Gastroesophageal sphincter (tissue), 3 donors: ENCODE data around the gene MRPL27.

Source experiments
- CTCF ChIP-seq, 4 experiments: fragments of 200-600 bp in 2 of 4; fragments of 450-650 bp in 2 of 4; sonication (generic) in 1 of 4; IDR thresholded peaks; one replicate each; pipeline ENCODE4 v1.5.1; 2017 to 2019; ENCODE audit warnings: antibody characterized with exemption in 4 of 4, mild to moderate bottlenecking in 2 of 4, moderate library complexity in 2 of 4
- POLR2A ChIP-seq, 2 donors: fragments of 450-650 bp; IDR thresholded peaks; one replicate each; pipeline ENCODE4 v1.6.1; 2017; ENCODE audit warnings: antibody characterized with exemption in 2 of 2, mild to moderate bottlenecking in 2 of 2, moderate library complexity in 1 of 2

DNA sequence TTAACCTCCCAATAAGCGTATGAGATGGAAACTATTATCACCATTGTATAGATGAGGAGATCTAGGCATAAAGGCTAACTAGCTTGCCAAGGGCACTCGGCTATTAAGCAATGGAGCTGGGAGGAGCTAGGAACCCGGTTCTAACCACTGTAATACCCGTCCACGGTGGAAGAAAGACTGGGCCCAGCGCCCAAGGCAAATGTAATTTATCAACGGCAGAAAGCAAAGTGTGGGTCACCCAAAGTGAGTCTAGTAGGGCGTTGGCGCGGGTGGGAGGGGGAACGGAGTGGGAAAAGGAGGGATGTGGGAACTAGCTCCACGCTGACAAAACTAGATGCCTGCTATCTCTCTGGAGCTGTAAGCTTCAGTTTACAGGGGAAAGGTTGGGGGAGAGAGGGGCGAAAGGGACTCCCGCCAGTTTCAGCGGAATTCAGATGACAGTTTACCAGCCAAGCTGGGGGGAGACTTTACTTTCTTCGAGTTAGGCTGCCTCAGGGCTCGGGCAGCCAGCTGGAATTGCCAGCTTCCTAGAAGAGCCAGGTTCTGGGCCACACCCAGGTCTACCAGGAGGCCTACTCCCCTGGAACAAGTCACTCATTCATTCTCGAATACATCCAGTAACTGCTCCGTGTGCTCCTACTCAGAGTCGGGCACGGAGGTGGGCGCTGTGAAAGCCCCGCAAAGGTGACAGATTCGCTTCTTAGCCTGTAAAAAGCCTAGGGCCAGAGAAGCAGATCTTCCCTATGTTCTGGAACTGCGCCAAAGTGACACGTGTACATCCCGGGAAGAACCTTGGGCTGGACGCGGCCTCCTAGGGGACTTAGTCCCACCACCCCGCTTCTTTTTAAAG lies 23.5 kb upstream of the MRPL27 start:
- no peak for TF ChIP-seq POLR2A (IDR thresholded peaks at IDR 0.05)
- no peak for TF ChIP-seq CTCF (IDR thresholded peaks at IDR 0.05)
